SU-DHL-6 (cell line): ENCODE data around the gene CAB39.

Source experiments
- H2AFZ ChIP-seq: fragments of 200-600 bp; sonication (generic); 2 replicates; pipeline ENCODE4 v1.6.1; 2014; ENCODE audit warnings: low read depth, mild to moderate bottlenecking, moderate library complexity, mixed read lengths, antibody characterized with exemption, low read length; ENCODE audit not compliant: severe bottlenecking
- H3F3A ChIP-seq: fragments of 200-600 bp; shearing (Covaris generic); 2 replicates; pipeline ENCODE4 v1.6.0; 2016; ENCODE audit warnings: antibody characterized with exemption, mild to moderate bottlenecking; ENCODE audit not compliant: insufficient read depth
- H3K27ac ChIP-seq: fragments of 200-600 bp; sonication (generic); 2 replicates; pipeline ENCODE4 v1.5.1; 2016; ENCODE audit warnings: low read depth, mild to moderate bottlenecking, low read length, moderate library complexity, mixed read lengths
- H3K27me3 ChIP-seq: fragments of 200-600 bp; sonication (generic), shearing (Covaris generic); 2 replicates; pipeline ENCODE4 v1.6.0; 2014; ENCODE audit warnings: mild to moderate bottlenecking, low read length
- H3K36me3 ChIP-seq: fragments of 200-600 bp; sonication (generic); 2 replicates; pipeline ENCODE4 v1.6.1; 2014; ENCODE audit warnings: mild to moderate bottlenecking, low read length, mixed read lengths
- H3K4me2 ChIP-seq: fragments of 300-600, 200-600 bp; shearing (Covaris generic), sonication (generic); 2 replicates; pipeline ENCODE4 v1.6.0; 2014; ENCODE audit warnings: low read length, low read depth, mild to moderate bottlenecking; ENCODE audit not compliant: poor library complexity, severe bottlenecking
- H3K4me3 ChIP-seq: fragments of 200-600 bp; sonication (generic); 2 replicates; pipeline ENCODE4 v1.5.1; 2014; ENCODE audit warnings: antibody characterized with exemption, low read length, mild to moderate bottlenecking, mixed read lengths; ENCODE audit not compliant: insufficient read depth, poor library complexity, severe bottlenecking
- H3K79me2 ChIP-seq: fragments of 200-600 bp; sonication (generic); 2 replicates; pipeline ENCODE4 v1.6.1; 2014; ENCODE audit warnings: mild to moderate bottlenecking, low read length, moderate library complexity; ENCODE audit not compliant: insufficient read depth
- H3K9ac ChIP-seq: fragments of 200-600 bp; sonication (generic); 2 replicates; pipeline ENCODE4 v1.7.0; 2014; ENCODE audit warnings: mild to moderate bottlenecking, low read length
- H3K9me2 ChIP-seq: fragments of 200-600 bp; sonication (generic); replicated peaks from 2 replicates; pipeline ENCODE4 v1.6.1; 2014; ENCODE audit warnings: low read length; ENCODE audit not compliant: insufficient read depth
- H3K9me3 ChIP-seq: fragments of 200-600 bp; sonication (generic); 2 replicates; pipeline ENCODE4 v1.6.1; 2014; ENCODE audit warnings: low read length, mixed read lengths; ENCODE audit not compliant: insufficient read depth
- H4K20me1 ChIP-seq: fragments of 200-600 bp; sonication (generic); 2 replicates; pipeline ENCODE4 v1.6.1; 2014; ENCODE audit warnings: low read depth, mild to moderate bottlenecking, antibody characterized with exemption, low read length, moderate library complexity, mixed read lengths
- EZH2phosphoT487 ChIP-seq: fragments of 200-600 bp; sonication (generic), shearing (Covaris generic); conservative IDR thresholded peaks from 2 replicates; pipeline ENCODE4 v1.6.1; 2018; ENCODE audit warnings: mild to moderate bottlenecking, antibody characterized with exemption, low read length, moderate library complexity, mixed read lengths
- TF ChIP-seq, protein P1 (sequence below): fragments of 200-600 bp; sonication (generic); IDR thresholded peaks from one replicate; pipeline ENCODE4 v1.5.1; 2017; ENCODE audit warnings: antibody characterized with exemption, mild to moderate bottlenecking, low read length, moderate library complexity; ENCODE audit not compliant: insufficient read depth, poor library complexity, severe bottlenecking

The CAB39 gene

DNA sequence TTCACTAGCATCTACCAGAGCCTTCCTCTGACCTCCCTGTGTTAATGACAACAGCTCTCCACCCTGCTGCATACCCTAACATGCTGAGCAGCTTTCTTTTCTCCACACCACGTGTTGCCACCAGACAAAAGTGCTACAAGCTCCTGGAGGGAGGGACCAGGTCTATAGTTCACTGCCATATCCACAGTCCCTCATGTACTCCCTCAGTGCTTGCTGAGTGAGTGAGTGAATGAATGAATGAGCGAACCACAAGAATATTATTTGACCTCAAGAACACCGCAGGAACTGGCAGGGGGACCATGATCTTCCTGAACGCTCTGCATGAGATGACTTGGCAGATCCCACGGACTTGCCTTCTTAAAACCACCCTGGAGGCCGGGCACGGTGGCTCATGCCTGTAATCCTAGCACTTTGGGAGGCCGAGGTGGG, 47.4 kb upstream of the CAB39 start:
- Histone ChIP-seq H3K27me3 (no peaks in the 10 kb centered on the region), H2AFZ (no peak overlapping the region), H3K27ac (no peak overlapping the region), H3K9me3 (no peaks in the 10 kb centered on the region), H3K9ac (no peak overlapping the region), H3F3A (peaks cover 3% of the 10 kb centered on the region; the same call in 1 of the 2 replicates), H3K4me3 (no peak overlapping the region), H3K36me3 (no peaks in the 10 kb centered on the region), H4K20me1 (no peaks in the 10 kb centered on the region), H3K4me2 (no peak overlapping the region), H3K9me2 (no peaks in the 10 kb centered on the region), H3K79me2 (no peaks in the 10 kb centered on the region)
- TF ChIP-seq, protein P1, sequence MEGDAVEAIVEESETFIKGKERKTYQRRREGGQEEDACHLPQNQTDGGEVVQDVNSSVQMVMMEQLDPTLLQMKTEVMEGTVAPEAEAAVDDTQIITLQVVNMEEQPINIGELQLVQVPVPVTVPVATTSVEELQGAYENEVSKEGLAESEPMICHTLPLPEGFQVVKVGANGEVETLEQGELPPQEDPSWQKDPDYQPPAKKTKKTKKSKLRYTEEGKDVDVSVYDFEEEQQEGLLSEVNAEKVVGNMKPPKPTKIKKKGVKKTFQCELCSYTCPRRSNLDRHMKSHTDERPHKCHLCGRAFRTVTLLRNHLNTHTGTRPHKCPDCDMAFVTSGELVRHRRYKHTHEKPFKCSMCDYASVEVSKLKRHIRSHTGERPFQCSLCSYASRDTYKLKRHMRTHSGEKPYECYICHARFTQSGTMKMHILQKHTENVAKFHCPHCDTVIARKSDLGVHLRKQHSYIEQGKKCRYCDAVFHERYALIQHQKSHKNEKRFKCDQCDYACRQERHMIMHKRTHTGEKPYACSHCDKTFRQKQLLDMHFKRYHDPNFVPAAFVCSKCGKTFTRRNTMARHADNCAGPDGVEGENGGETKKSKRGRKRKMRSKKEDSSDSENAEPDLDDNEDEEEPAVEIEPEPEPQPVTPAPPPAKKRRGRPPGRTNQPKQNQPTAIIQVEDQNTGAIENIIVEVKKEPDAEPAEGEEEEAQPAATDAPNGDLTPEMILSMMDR, result no peak

DNA sequence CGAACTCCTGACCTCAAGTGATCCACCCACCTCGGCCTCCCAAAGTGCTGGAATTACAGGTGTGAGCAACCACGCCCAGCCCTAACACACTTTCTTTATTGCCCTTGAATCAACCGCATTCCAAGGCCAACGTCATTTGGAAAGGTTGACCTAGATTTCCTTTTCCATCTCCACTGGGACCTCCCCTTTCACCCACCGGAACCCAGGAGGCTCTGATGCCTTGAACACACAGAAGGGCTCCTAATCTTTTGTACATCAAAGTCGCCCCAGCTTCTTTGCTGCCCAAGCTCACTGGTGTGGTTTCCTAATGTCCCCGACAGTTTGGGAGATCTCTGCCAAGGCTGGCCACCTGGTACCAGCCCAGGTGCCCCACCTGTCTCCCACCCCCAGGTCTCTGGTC, 46.2 kb upstream of the CAB39 start:
- Histone ChIP-seq H3K79me2 (no peaks in the 10 kb centered on the region), H3K9me2 (no peaks in the 10 kb centered on the region), H2AFZ (no peak overlapping the region), H3K9ac (no peak overlapping the region), H3K27me3 (no peaks in the 10 kb centered on the region), H3F3A (peaks cover 3% of the 10 kb centered on the region; the same call in 1 of the 2 replicates), H4K20me1 (no peaks in the 10 kb centered on the region), H3K27ac (no peak overlapping the region), H3K36me3 (no peaks in the 10 kb centered on the region), H3K4me2 (no peak overlapping the region), H3K4me3 (no peak overlapping the region), H3K9me3 (no peaks in the 10 kb centered on the region)
- no peak for TF ChIP-seq EZH2phosphoT487
- TF ChIP-seq, protein P1, result no peak

GRCh38 chr2:230666885-230667712, 45.5 kb upstream of the CAB39 start:
- no peak overlapping the region for H2AFZ ChIP-seq
- TF ChIP-seq EZH2phosphoT487, result no peak
- TF ChIP-seq, protein P1, result no peak
- no peak overlapping the region for H3K9ac ChIP-seq

More at GRCh38 chr2:230666885-230667712, 45.5 kb upstream of the CAB39 start:
- Histone ChIP-seq H3K27me3 (no peaks in the 10 kb centered on the region), H3K36me3 (no peaks in the 10 kb centered on the region), H3K4me3 (no peak overlapping the region), H3F3A (peaks cover 3% of the 10 kb centered on the region; the same call in 1 of the 2 replicates), H3K27ac (peak overlapping the region; percentile 69), H3K9me2 (no peaks in the 10 kb centered on the region), H3K9me3 (no peaks in the 10 kb centered on the region), H3K79me2 (no peaks in the 10 kb centered on the region), H4K20me1 (no peaks in the 10 kb centered on the region), H3K4me2 (no peak overlapping the region)
